Endothelial cell of umbilical vein (primary cell): Measurements from ENCODE around the gene TIPRL. TPM values are rescaled to one million over a fixed set of nuclear protein-coding genes. Genes with fewer than 3 reads are reported as not detected.

Experiments
- BruUV-seq: library from RNA; stranded (reverse); fragments of 400-500 nt; replicated peaks from 2 replicates; lab custom pipeline; 2021; lab: Mats Ljungman, UMichigan
- CTCF ChIA-PET: fragments of 300-600, 350-600 bp; sonication (Branson Sonifier 250); formaldehyde crosslinking; loops from one replicate; lab custom pipeline; 2021; ENCODE audit warnings: antibody characterized with exemption, inconsistent platforms; lab: Charles Lee
- POLR2A ChIA-PET: fragments of 300-600, 350-600 bp; sonication (Branson Sonifier 250); formaldehyde crosslinking; loops from one replicate; lab custom pipeline; 2021; ENCODE audit warnings: antibody characterized with exemption, inconsistent platforms; lab: Charles Lee
- DNase-seq: peaks from one replicate; pipeline ENCODE4 v3.0.0-alpha.2; 2011; ENCODE audit warnings: low read depth, low spot score
- FAIRE-seq: peaks from 2 replicates; lab custom pipeline; 2011; peaks lifted over from hg19 to GRCh38; lab: Jason Lieb, UNC
- H2AFZ ChIP-seq: 2 replicates; pipeline ENCODE4 v1.6.0; 2012; ENCODE audit warnings: low read depth, low read length, control low read depth, inconsistent platforms
- H3K27ac ChIP-seq: 2 replicates; pipeline ENCODE4 v1.5.1; 2011; ENCODE audit warnings: low read depth, mild to moderate bottlenecking, control low read depth, low read length, moderate library complexity; ENCODE audit not compliant: insufficient read depth
- H3K27me3 ChIP-seq, 2 experiments: 2 replicates each; pipeline versions ENCODE4 v1.6.0 to v1.6.1; 2011; ENCODE audit warnings: low read length in 2 of 2, mixed read lengths in 1 of 2; ENCODE audit not compliant: control insufficient read depth in 2 of 2, insufficient read depth in 2 of 2
- H3K36me3 ChIP-seq, 2 experiments: 2 replicates in 1 of 2; 3 replicates in 1 of 2; pipeline ENCODE4 v1.5.1; 2011; ENCODE audit warnings: low read length in 2 of 2, mild to moderate bottlenecking in 1 of 2, moderate library complexity in 1 of 2; ENCODE audit not compliant: control insufficient read depth in 2 of 2, insufficient read depth in 2 of 2; ENCODE audit errors: extremely low read depth in 1 of 2
- H3K4me1 ChIP-seq: 3 replicates; pipeline ENCODE4 v1.5.1; 2011; ENCODE audit warnings: mild to moderate bottlenecking, low read length; ENCODE audit not compliant: control insufficient read depth, insufficient read depth; ENCODE audit errors: extremely low read depth
- H3K4me2 ChIP-seq: 2 replicates; pipeline ENCODE4 v1.6.1; 2011; ENCODE audit warnings: low read length, control low read depth, mixed read lengths; ENCODE audit not compliant: insufficient read depth
- H3K4me3 ChIP-seq, 3 experiments: fragments of 200-600 bp in 1 of 3; sonication (generic), shearing (Covaris generic) in 1 of 3; replicated peaks in 1 of 3; 2 replicates each; pipeline ENCODE4 v1.5.1; 2011 to 2016; ENCODE audit warnings: control low read depth in 3 of 3, low read length in 3 of 3, mild to moderate bottlenecking in 2 of 3, inconsistent platforms in 1 of 3, low read depth in 1 of 3, moderate library complexity in 1 of 3; ENCODE audit not compliant: insufficient read depth in 1 of 3
- H3K79me2 ChIP-seq: 2 replicates; pipeline ENCODE4 v1.6.0; 2012; ENCODE audit warnings: low read length, inconsistent platforms; ENCODE audit not compliant: control insufficient read depth, insufficient read depth
- H3K9ac ChIP-seq: replicated peaks from 2 replicates; pipeline ENCODE3; 2011; ENCODE audit warnings: low read length, control low read depth; ENCODE audit not compliant: insufficient read depth; ENCODE audit errors: extremely low read depth
- H3K9me1 ChIP-seq: replicated peaks from 3 replicates; pipeline ENCODE4 v1.6.0; 2011; ENCODE audit warnings: mild to moderate bottlenecking, low read length; ENCODE audit not compliant: control insufficient read depth, insufficient read depth; ENCODE audit errors: extremely low read depth
- H3K9me3 ChIP-seq: replicated peaks from 2 replicates; pipeline ENCODE4 v1.5.1; 2012; ENCODE audit warnings: low read length, inconsistent platforms; ENCODE audit not compliant: control insufficient read depth, insufficient read depth
- H4K20me1 ChIP-seq: replicated peaks from 2 replicates; pipeline ENCODE3; 2011; ENCODE audit warnings: mild to moderate bottlenecking, low read length; ENCODE audit not compliant: control insufficient read depth, insufficient read depth; ENCODE audit errors: extremely low read depth
- CTCF ChIP-seq, 2 donors: IDR thresholded peaks; 1 replicate in 1 of 2; 2 replicates in 1 of 2; pipeline ENCODE4 v1.5.1; 2011; ENCODE audit warnings: low read length in 2 of 2, mild to moderate bottlenecking in 2 of 2, moderate library complexity in 2 of 2, control low read depth in 1 of 2, inconsistent platforms in 1 of 2, low read depth in 1 of 2; ENCODE audit not compliant: insufficient read depth in 1 of 2; ENCODE audit errors: extremely low read depth in 1 of 2
- EZH2 ChIP-seq: IDR thresholded peaks from 2 replicates; pipeline ENCODE4 v1.6.1; 2012; ENCODE audit warnings: borderline replicate concordance, low read depth, mild to moderate bottlenecking, moderate library complexity, low read length, inconsistent platforms; ENCODE audit not compliant: severe bottlenecking
- FOS ChIP-seq: IDR thresholded peaks from 2 replicates; pipeline ENCODE4 v1.6.1; 2011; ENCODE audit warnings: mild to moderate bottlenecking, low read length, moderate library complexity, borderline replicate concordance; ENCODE audit not compliant: insufficient read depth
- GATA2 ChIP-seq: IDR thresholded peaks from 2 replicates; pipeline ENCODE4 v1.7.0; 2011; ENCODE audit warnings: low read depth, mild to moderate bottlenecking, moderate library complexity, mixed read lengths, low read length; ENCODE audit not compliant: insufficient read length, insufficient read depth
- MAX ChIP-seq: IDR thresholded peaks from 2 replicates; pipeline ENCODE4 v1.6.1; 2011; ENCODE audit not compliant: insufficient read depth, insufficient read length
- MYC ChIP-seq: IDR thresholded peaks from one replicate; pipeline ENCODE4 v1.6.1; 2011; ENCODE audit warnings: mild to moderate bottlenecking, low read depth, low read length
- POLR2A ChIP-seq: IDR thresholded peaks from 2 replicates; pipeline ENCODE4 v1.6.1; 2012; ENCODE audit warnings: low read depth, mild to moderate bottlenecking, control low read depth, low read length
- POLR2AphosphoS5 ChIP-seq: IDR thresholded peaks from 2 replicates; pipeline ENCODE4 v1.6.1; 2012; ENCODE audit warnings: low read depth, mild to moderate bottlenecking, control low read depth, low read length, moderate library complexity; ENCODE audit not compliant: insufficient read depth
- dilution Hi-C: fragments of 300-500 bp; cut with MboI; formaldehyde crosslinking; loops from one replicate; pipeline ENCODE4 v1.15.0; 2019; ENCODE audit warnings: low sequenced_read_pairs; ENCODE audit not compliant: extremely low pct_ligation_motif_present
- intact Hi-C: fragments of 100-400 bp; cut with micrococcal nuclease; formaldehyde crosslinking; loops from one replicate; pipeline ENCODE4 v1.10.0; 2022
- polyA plus RNA-seq, 4 experiments: library from polyadenylated mRNA; depleted of rRNA in 3 of 4; stranded (reverse) in 3 of 4; unstranded in 1 of 4; fragments of >200 nt; gene quantifications; 2 replicates each; pipeline versions ENCODE4 v1.2.1 to v1.2.3, GENCODE V29; 2011 to 2012; ENCODE audit warnings: missing spikeins in 1 of 4
- small RNA-seq: library from RNA; depleted of rRNA; stranded (forward); fragments of <200 nt; gene quantifications from one replicate; pipeline ENCODE3, GENCODE V24; 2012; ENCODE audit warnings: low replicate concordance, low read depth; ENCODE audit not compliant: insufficient read depth, insufficient read length
- total RNA-seq: library from RNA; stranded (reverse); gene quantifications from 2 replicates; pipeline ENCODE4 v1.2.3, GENCODE V29; 2021

The TIPRL gene
- total and polyA plus RNA-seq, 2 donors (not counting 3 experiments of a cell fraction or from before 2014, with no cell fraction given): 14.0 to 45.8 TPM

- no peaks in the 10 kb centered on the region for H4K20me1 ChIP-seq
- H3K9ac ChIP-seq: no peak overlapping the region
- intact Hi-C loops: no loop called here
- dilution Hi-C loops: no loop called here
- H3K4me3 ChIP-seq: no peak overlapping the region
- ChIA-PET POLR2A (no interaction called here), CTCF (interaction anchor here (0.9 to 4.0 kb wide), 5 partner anchors 9 to 96 kb away, joined by 3 to 31 read pairs (median 5); no protein-coding TSS in a partner anchor)
- H3K9me3 ChIP-seq: no peaks in the 10 kb centered on the region
- no peak overlapping the region for H2AFZ ChIP-seq
- H3K79me2 ChIP-seq: peaks cover 13% of the 10 kb centered on the region
- H3K27me3 ChIP-seq: no peaks in the 10 kb centered on the region
- H3K4me1 ChIP-seq: no peaks in the 10 kb centered on the region
- TF ChIP-seq CTCF (IDR thresholded peaks at IDR 0.05; ENCODE audit: extremely low read depth in 1 of 2, insufficient read depth in 1 of 2, low read depth in 1 of 2, low read length in 2 of 2) (no peak), MYC (no peak), POLR2AphosphoS5 (no peak), GATA2 (no peak), FOS (no peak), EZH2 (no peak), POLR2A (no peak), MAX (no peak)
- no peak overlapping the region for H3K4me2 ChIP-seq
- H3K27ac ChIP-seq: no peak overlapping the region
- DNase-seq (no peak), FAIRE-seq (no peak)
- no TSS peak for BruUV-seq
- peaks cover 15% of the 10 kb centered on the region in 2 experiments for H3K36me3 ChIP-seq
- no peaks in the 10 kb centered on the region for H3K9me1 ChIP-seq
Measured at GRCh38 chr1:168246506-168246905, 67.7 kb downstream of the TIPRL start.

Small RNA genes within 50 kb of the gene (small RNA-seq; reads per million reads assigned to genes)
- gene AL021397.1: not detected

Other genes with a start within 250 kb of the TIPRL start
- gene DCAF6, start 242.3 kb upstream of the TIPRL start, total RNA-seq: 38.7 and 39.4 TPM in 2 replicates
- gene DCAF6, start 242.3 kb upstream of the TIPRL start, polyA plus RNA-seq: 25.7 and 28.6 TPM in 2 replicates
- gene MPC2, start 241.9 kb upstream of the TIPRL start, total RNA-seq: 35.8 and 40.6 TPM in 2 replicates
- gene MPC2, start 241.9 kb upstream of the TIPRL start, polyA plus RNA-seq: 12.1 and 14.9 TPM in 2 replicates
- 34.8 and 36.5 TPM in 2 replicates for gene GPR161, start 42.0 kb upstream of the TIPRL start, total RNA-seq
- gene GPR161, start 42.0 kb upstream of the TIPRL start, polyA plus RNA-seq: 32.3 and 34.7 TPM in 2 replicates
- gene SFT2D2, start 47.0 kb downstream of the TIPRL start, total RNA-seq: 63.8 and 68.1 TPM in 2 replicates
- gene SFT2D2, start 47.0 kb downstream of the TIPRL start, polyA plus RNA-seq: 15.1 and 16.7 TPM in 2 replicates
- 1.6 and 2.3 TPM in 2 replicates for gene TBX19, start 101.9 kb downstream of the TIPRL start, total RNA-seq
- 2.8 and 3.0 TPM in 2 replicates for gene TBX19, start 101.9 kb downstream of the TIPRL start, polyA plus RNA-seq